Caco-2 (cell line): ENCODE measurements around the gene ZNF821. TPM values are rescaled to one million over a fixed set of nuclear protein-coding genes. Genes with fewer than 3 reads are reported as not detected.

Experiments used
- Bru-seq: library from RNA; stranded (reverse); fragments of 400-500 nt; gene quantifications from one replicate; lab custom pipeline; 2021; lab: Mats Ljungman, UMichigan
- BruChase-seq, 2 experiments: library from RNA; stranded (reverse); fragments of 400-500 nt; gene quantifications; one replicate each; lab custom pipeline; 2021; lab: Mats Ljungman, UMichigan
- BruUV-seq: library from RNA; stranded (reverse); fragments of 400-500 nt; replicated peaks from 2 replicates; lab custom pipeline; 2021; lab: Mats Ljungman, UMichigan
- CTCF ChIA-PET: fragments of 300-600 bp; sonication (Branson Sonifier 250); formaldehyde crosslinking; loops from one replicate; lab custom pipeline; 2022; ENCODE audit warnings: antibody characterized with exemption; lab: Charles Lee
- POLR2A ChIA-PET: fragments of 300-600 bp; sonication (Branson Sonifier 250); formaldehyde crosslinking; loops from one replicate; lab custom pipeline; 2022; ENCODE audit warnings: antibody characterized with exemption; lab: Charles Lee
- DNase-seq, 2 experiments: peaks; one replicate each; pipeline versions ENCODE4 v3.0.0 to v3.0.0-alpha.2; 2020 to 2022
- H3K27me3 ChIP-seq: replicated peaks from 2 replicates; pipeline ENCODE4 v1.6.0; 2011; ENCODE audit warnings: low read length; ENCODE audit not compliant: control insufficient read depth, insufficient read depth
- H3K36me3 ChIP-seq: 2 replicates; pipeline ENCODE4 v1.5.1; 2011; ENCODE audit warnings: low read length; ENCODE audit not compliant: control insufficient read depth, insufficient read depth
- H3K4me1 ChIP-seq: fragments of 250-450 bp; sonication (Bioruptor Pico); 2 replicates; pipeline ENCODE4 v1.5.1; 2020; ENCODE audit warnings: mild to moderate bottlenecking
- H3K4me3 ChIP-seq: 2 replicates; pipeline ENCODE4 v1.5.1; 2011; ENCODE audit warnings: low read depth, mild to moderate bottlenecking, control low read depth, low read length
- H3K9me3 ChIP-seq: fragments of 250-450 bp; sonication (Bioruptor Pico); 2 replicates; pipeline ENCODE4 v1.5.1; 2020; ENCODE audit warnings: mild to moderate bottlenecking, moderate library complexity
- H3K27ac Mint-ChIP-seq: one replicate; pipeline ENCODE4 v1.8.0; 2022; ENCODE audit warnings: mixed read lengths; ENCODE audit not compliant: unreplicated experiment
- H3K27me3 Mint-ChIP-seq: one replicate; pipeline ENCODE4 v1.8.0; 2022; ENCODE audit warnings: mixed read lengths; ENCODE audit not compliant: insufficient read depth, unreplicated experiment
- H3K36me3 Mint-ChIP-seq: one replicate; pipeline ENCODE4 v1.8.0; 2022; ENCODE audit warnings: mild to moderate bottlenecking, mixed read lengths; ENCODE audit not compliant: insufficient read depth, unreplicated experiment
- H3K4me1 Mint-ChIP-seq: one replicate; pipeline ENCODE4 v1.8.0; 2022; ENCODE audit warnings: low read depth, mixed read lengths; ENCODE audit not compliant: unreplicated experiment
- H3K4me3 Mint-ChIP-seq: one replicate; pipeline ENCODE4 v1.8.0; 2022; ENCODE audit warnings: mild to moderate bottlenecking, moderate library complexity, mixed read lengths; ENCODE audit not compliant: unreplicated experiment
- H3K9me3 Mint-ChIP-seq: one replicate; pipeline ENCODE4 v1.8.0; 2022; ENCODE audit warnings: mixed read lengths; ENCODE audit not compliant: unreplicated experiment
- CTCF ChIP-seq, 2 experiments: fragments of 200-600 bp in 1 of 2; IDR thresholded peaks; 1 replicate in 1 of 2; 2 replicates in 1 of 2; pipeline versions ENCODE4 v1.5.1 to v1.8.0; 2011 to 2022; ENCODE audit warnings: antibody characterized with exemption in 1 of 2, control low read depth in 1 of 2, inconsistent platforms in 1 of 2, low read depth in 1 of 2, low read length in 1 of 2, mild to moderate bottlenecking in 1 of 2, moderate library complexity in 1 of 2; ENCODE audit not compliant: insufficient read depth in 1 of 2, severe bottlenecking in 1 of 2, unreplicated experiment in 1 of 2
- intact Hi-C: fragments of 100-400 bp; cut with micrococcal nuclease; formaldehyde crosslinking; loops from one replicate; pipeline ENCODE4 v1.10.0; 2022; ENCODE audit not compliant: unreplicated experiment
- long read RNA-seq: library from polyadenylated mRNA; stranded (forward); transcript quantifications from one replicate; pipeline ENCODE4 v2.0.0, GENCODE V29; 2022
- total RNA-seq: library from RNA; stranded (reverse); gene quantifications from 2 replicates; pipeline ENCODE4 v1.2.3, GENCODE V29; 2022

Gene ZNF821
- total RNA-seq (16.3 and 16.9 TPM in 2 replicates), Bru-seq, nascent RNA (percentile 68 among the genes with signal in this experiment), BruChase-seq, experiment 1, labeled RNA remaining after a 2-hour chase (percentile 61 among the genes with signal in this experiment), BruChase-seq, experiment 2, labeled RNA remaining after a 6-hour chase (percentile 54 among the genes with signal in this experiment)
- long read RNA-seq, partial matches to known transcripts, result 0 of 21 reads
- long read RNA-seq, other reads (novel, unspliced or antisense), result 14 of 21 reads

DNA sequence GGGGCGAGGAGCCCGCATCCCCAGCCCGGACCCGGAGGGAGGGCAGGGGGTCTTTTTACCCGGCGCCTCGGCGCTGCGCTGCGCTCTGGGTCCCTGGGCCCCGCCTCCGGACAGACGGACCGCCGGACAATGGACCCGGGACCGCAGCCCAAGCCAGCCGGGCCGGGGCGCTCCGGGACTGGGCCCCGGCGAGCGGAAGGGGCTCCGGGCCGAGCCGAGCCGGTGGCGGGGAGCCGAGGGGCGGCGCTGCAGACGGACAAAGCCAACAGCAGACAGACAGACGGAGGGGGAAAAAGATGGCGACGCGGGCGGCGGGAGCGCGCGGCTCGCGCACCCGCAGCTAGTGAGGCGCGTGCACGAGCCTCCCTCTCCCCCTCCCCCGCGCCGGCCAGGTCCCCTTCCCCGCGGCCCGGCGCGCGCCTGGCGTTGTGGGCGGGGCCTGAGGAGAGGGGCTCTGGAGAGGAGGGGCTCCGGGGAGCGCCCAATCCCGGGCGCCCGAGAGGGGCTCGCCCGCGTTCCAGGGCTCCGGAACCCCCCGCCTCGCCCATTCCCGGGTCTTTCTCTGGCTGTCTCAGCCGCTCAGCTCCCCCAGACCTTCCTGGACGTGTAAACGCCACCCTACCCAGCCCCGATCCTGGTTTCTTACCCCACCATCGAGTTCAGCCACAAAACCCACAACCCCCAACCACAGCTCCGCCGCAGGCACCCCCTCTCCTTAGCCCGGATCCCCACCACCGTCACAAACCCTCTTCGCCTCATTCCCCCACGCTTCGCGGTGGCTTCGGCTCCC is at the start of gene ZNF821:
Gene ZNF821 (minus strand): TSS at position 334 of the 790 bp plus-strand sequence. CDS start 4,236 bp downstream, outside the sequence.
- no peaks in the 10 kb centered on the region for H3K9me3 Mint-ChIP-seq
- H3K4me1 Mint-ChIP-seq, result peaks cover 20% of the 10 kb centered on the region
- Histone ChIP-seq H3K4me3 (peak within 1 kb of the TSS; percentile 69), H3K27me3 (no peaks in the 10 kb centered on the region), H3K36me3 (no peaks in the 10 kb centered on the region), H3K9me3 (no peaks in the 10 kb centered on the region), H3K4me1 (peaks cover 5% of the 10 kb centered on the region; the same call in 1 of the 2 replicates)
- ChIA-PET POLR2A (interaction anchor here (0.6 to 3.2 kb wide), 7 partner anchors 9 to 1894 kb away, joined by 3 to 12 read pairs (median 3); partner anchors contain the start of genes DHX38 and TXNL4B), CTCF (interaction anchor here (0.8 to 3.3 kb wide), 6 partner anchors 10 to 209 kb away, joined by 3 to 26 read pairs (median 3); partner anchors contain the start of genes DHX38 and TXNL4B)
- intact Hi-C loops, result loop anchor here (1.0 to 5.0 kb wide), 5 partner anchors 11 to 213 kb away; partner anchors contain the start of genes AP1G1, ATXN1L and IST1
- H3K27ac Mint-ChIP-seq, result peak within 1 kb of the TSS; percentile 91
- no TSS peak for BruUV-seq
- TF ChIP-seq CTCF (IDR thresholded peaks at IDR 0.05; ENCODE audit: insufficient read depth in 1 of 2, low read depth in 1 of 2, low read length in 1 of 2, severe bottlenecking in 1 of 2, unreplicated experiment in 1 of 2), result peak; percentile 60 to 61
- peak within 1 kb of the TSS; percentile 97 for H3K4me3 Mint-ChIP-seq
- DNase-seq, result peak; percentile 84 to 94
- H3K36me3 Mint-ChIP-seq, result peaks cover 16% of the 10 kb centered on the region
- H3K27me3 Mint-ChIP-seq, result no peaks in the 10 kb centered on the region

- ChIA-PET POLR2A (no interaction called here), CTCF (no interaction called here)
- Histone ChIP-seq H3K4me1 (0 out of 2 replicates have a peak, but pooled peaks cover 8% of the 10 kb centered on the region), H3K36me3 (peaks cover 9% of the 10 kb centered on the region), H3K4me3 (no peak overlapping the region), H3K27me3 (no peaks in the 10 kb centered on the region), H3K9me3 (no peaks in the 10 kb centered on the region; the same call in 1 of the 2 replicates)
- Mint-ChIP-seq H3K27ac (no peak overlapping the region), H3K4me3 (no peak overlapping the region), H3K9me3 (no peaks in the 10 kb centered on the region), H3K27me3 (no peaks in the 10 kb centered on the region), H3K36me3 (peaks cover 97% of the 10 kb centered on the region), H3K4me1 (peaks cover 14% of the 10 kb centered on the region)
- BruUV-seq, result no TSS peak
- DNase-seq, result no peak
- intact Hi-C loops, result no loop called here
- no peak for TF ChIP-seq CTCF (IDR thresholded peaks at IDR 0.05; ENCODE audit: insufficient read depth in 1 of 2, low read depth in 1 of 2, low read length in 1 of 2, severe bottlenecking in 1 of 2, unreplicated experiment in 1 of 2)
Observed at GRCh38 chr16:71933017-71933416, 49.0 kb upstream of the ZNF821 start.

DNA sequence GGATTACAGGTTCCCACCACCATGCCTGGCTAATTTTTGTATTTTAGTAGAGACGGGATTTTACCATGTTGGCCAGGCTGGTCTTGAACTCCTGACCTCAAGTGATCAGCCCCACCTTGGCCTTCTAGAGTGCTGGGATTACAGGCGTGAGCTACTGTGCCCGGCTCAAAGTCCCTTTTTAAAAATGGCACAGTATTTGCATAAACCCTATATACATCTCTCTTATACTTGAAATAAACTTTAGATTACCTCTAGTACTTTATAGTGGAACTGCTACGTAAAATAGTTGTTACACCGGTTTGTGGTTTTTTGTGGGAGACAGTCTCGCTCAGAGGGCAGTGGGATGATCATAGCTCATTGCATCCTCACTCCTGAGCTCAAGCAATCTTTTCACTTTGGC is 47.6 kb upstream of the ZNF821 start:
- no peaks in the 10 kb centered on the region for H3K27me3 ChIP-seq
- peaks cover 26% of the 10 kb centered on the region for H3K4me1 Mint-ChIP-seq
- peaks cover 100% of the 10 kb centered on the region for H3K36me3 Mint-ChIP-seq
- no peaks in the 10 kb centered on the region for H3K9me3 Mint-ChIP-seq
- BruUV-seq, result no TSS peak
- H3K36me3 ChIP-seq, result peaks cover 11% of the 10 kb centered on the region
- CTCF ChIA-PET, result no interaction called here
- peaks cover 18% of the 10 kb centered on the region for H3K4me1 ChIP-seq
- POLR2A ChIA-PET, result no interaction called here
- H3K27ac Mint-ChIP-seq, result no peak overlapping the region
- H3K9me3 ChIP-seq, result no peaks in the 10 kb centered on the region
- no peaks in the 10 kb centered on the region for H3K27me3 Mint-ChIP-seq
- intact Hi-C loops, result no loop called here
- no peak for TF ChIP-seq CTCF (IDR thresholded peaks at IDR 0.05; ENCODE audit: insufficient read depth in 1 of 2, low read depth in 1 of 2, low read length in 1 of 2, severe bottlenecking in 1 of 2, unreplicated experiment in 1 of 2)
- no peak overlapping the region for H3K4me3 ChIP-seq
- H3K4me3 Mint-ChIP-seq, result no peak overlapping the region
- DNase-seq, result no peak
